Lung microvascular endothelial cell (primary cell): ENCODE results near the gene KLHL17. TPM values are rescaled to one million over a fixed set of nuclear protein-coding genes. Genes with fewer than 3 reads are reported as not detected.

Experiments
- DNase-seq, 2 donors: peaks; one replicate each; pipeline versions ENCODE4 v3.0.0 to v3.0.0-alpha.2; 2010; ENCODE audit warnings: low read depth in 2 of 2
- total RNA-seq: library from RNA; depleted of rRNA; stranded (reverse); fragments of >200 nt; gene quantifications from 2 replicates; pipeline ENCODE4 v1.2.1, GENCODE V29; 2014

KLHL17 gene
- 2.2 and 3.6 TPM in 2 replicates for total RNA-seq

DNA sequence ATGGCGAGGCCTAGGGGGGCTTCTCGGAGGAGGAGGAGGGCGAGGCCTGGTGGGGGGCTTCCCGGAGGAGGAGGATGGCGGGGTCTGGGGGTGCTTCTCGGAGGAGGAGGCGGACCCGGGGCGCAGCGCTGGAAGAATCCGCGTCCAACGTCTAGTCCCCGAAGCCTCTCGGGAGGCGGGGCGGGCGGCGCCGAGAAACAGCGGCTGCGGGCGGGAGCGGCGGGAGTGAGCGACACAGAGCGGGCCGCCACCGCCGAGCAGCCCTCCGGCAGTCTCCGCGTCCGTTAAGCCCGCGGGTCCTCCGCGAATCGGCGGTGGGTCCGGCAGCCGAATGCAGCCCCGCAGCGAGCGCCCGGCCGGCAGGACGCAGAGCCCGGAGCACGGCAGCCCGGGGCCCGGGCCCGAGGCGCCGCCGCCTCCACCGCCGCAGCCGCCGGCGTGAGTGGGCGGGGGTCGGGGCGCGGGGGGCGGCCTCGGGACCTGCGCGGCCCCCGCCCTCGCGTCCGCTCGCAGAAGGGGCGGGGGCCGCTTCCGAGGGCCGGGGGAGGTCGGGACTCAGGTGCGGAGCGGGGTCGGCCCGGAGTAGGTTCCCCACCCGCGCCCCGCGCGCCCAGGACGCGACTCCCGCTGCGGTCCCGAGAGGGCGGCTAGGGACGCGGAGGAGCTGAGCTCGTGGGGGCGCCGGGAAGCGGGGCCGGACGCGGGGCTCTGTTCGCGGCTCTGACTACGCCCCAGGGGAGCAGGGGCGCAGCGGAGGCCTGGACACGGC is at the start of gene KLHL17:
Gene KLHL17, plus strand, starts transcription at position 222 of the 769 bp plus-strand sequence. Its CDS starts 110 bp downstream, at position 332.
- peak; percentile 65 to 74 for DNase-seq

DNA sequence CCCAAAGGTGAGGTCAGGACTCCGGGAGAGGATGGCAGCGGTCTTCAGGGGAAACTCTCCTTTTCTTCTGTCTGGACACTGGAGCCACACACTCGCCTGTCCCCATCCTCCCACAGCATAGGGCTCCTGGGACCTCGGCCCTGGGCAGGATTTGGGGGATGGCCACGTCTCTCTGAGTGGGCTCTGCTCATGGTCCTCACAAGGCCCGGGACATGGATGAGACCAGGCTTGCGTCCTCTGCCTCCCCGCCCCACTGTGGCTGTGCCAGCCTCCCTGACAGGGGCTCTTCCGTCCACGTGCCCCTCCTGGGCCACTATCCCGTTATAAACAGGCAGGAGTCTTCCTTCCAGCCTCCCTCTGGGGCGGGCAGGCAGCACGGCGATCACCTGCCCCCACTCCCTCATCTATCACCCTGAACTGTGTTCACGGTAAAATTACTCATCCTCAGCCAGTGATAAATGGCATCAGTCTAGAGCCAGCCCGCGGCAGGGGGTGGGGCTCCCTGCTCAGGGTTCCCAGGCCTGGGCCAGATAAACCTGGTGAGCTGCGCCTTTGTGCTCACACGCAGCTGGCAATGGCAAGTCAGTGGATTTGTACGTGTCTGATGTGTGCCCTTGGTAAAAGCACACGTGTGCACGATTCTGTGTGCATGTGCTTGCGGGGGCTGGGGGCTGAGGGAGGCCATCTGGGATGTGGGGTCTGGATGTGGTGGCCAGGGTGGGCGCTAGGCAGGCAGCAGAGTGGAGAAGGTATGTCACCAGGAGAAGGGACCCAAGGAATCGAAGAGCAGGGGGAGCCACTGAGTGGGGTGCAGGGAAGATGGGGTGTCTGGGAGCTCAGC is 49.3 kb upstream of the KLHL17 start:
- no peak for DNase-seq

GRCh38 chr1:911875-912739 is 48.3 kb upstream of the KLHL17 start:
- no peak for DNase-seq

DNA sequence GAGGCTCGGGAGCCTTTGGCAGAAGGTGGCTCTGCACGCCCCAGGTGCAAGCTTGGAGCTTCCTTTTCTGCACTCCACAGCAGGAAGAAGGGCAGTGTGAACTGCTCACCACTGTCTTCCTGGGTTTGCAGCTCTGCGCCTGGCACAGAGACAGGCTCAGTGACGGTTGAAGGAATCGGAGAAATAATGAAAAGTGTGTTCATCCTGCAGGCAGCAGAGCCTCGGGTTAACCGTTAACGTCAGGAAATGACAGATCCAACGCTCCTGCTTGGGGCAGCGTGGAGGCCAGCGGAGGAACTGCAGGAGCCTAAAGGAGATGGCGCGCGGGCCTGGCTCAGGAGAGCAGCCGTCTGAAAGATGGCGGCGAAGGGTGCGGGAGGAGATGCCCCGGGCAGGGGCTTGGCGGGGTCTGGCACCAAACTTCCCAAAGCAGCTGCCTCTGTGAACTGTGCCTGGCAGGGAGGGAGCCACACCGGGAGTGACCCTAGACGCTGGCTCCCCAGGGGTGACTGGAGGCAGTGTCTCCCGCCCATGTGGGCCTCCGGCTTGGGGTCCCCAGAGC is 47.6 kb upstream of the KLHL17 start:
- DNase-seq = no peak

- DNase-seq = no peak
These were observed 46.8 kb upstream of the KLHL17 start for GRCh38 chr1:913491-914130.

DNA sequence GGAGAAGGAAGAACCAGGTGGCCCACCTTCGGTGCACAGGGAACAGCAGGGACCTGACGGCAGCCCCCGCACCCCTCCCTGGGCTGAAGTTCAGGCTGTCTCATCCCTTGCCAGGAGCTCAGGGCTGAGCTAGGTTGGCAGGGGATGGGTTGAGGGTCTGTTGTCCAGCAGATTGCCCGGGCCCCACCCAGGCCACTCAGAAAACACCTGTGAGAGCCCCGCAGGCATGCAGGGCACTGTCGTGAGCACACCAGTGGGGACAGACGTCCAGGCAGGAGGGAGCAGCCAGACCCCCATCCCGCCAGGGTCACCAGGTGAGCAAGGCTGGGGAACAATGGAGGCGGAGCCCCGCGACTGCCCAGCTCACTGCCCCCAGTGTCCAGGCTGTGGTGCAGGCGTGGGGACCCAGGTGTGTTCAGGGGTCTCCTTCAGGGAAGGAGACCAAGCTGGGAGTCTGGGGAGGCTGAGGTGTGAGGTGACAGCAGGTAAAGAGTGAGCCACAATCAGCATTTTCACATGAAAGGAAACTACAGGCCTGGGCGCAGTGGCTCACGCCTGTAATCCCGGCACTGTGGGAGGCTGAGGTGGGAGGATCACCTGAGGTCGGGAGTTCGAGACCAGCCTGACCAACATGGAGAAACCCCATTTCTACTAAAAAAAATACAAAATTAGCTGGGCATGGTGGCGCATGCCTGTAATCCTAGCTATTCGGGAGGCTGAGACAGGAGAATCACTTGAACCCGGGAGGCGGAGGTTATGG is 46.1 kb upstream of the KLHL17 start:
- DNase-seq = no peak

GRCh38 chr1:914891-915280 is 45.5 kb upstream of the KLHL17 start:
- no peak for DNase-seq

DNA sequence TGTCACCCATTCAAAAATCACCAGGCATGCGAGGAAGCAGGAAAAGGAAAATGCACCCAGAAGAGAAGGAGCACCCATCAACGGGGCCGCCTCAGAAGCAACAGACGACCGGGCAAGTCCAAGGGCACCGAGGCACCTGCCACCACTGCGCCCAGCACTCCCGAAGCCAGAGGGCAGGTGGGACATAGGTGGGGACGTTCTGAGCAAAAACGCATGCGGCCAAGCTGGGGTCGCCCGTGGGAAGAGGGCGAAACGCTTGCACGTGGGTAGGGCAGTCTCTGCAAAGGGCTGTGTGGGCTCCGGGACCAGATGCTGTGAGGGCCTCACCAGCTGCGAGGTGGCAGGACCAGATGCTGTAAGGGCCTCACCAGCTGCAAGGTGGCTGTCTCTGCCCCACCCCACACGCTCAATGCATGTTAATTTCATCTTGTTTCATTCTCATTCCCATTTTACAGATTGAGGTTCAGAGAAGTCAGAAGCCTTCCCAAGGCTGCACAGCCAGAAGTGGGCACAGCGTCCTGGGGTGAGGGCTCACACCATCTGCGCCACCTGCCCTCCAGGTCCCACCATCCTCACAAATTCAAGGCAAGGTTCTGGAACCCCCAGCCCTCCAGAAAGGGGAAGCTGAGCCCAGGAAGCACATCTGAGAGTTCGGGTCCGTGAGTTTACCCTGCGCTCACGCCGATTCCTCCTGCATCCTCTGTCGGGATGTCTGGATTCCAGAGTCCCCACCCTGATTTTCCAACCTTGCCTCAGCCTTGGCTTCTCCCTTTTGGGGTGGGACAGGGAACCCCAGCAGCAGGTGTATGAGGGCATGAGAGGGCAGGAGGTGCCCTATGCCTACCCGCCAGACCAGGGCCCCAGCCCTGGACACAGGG is 44.9 kb upstream of the KLHL17 start:
- DNase-seq = no peak

GRCh38 chr1:916173-917075 is 44.0 kb upstream of the KLHL17 start:
- DNase-seq = no peak

- DNase-seq = no peak
These were observed 43.3 kb upstream of the KLHL17 start for GRCh38 chr1:917076-917459.

- no peak for DNase-seq
These were observed 42.8 kb upstream of the KLHL17 start for GRCh38 chr1:917466-918091.

DNA sequence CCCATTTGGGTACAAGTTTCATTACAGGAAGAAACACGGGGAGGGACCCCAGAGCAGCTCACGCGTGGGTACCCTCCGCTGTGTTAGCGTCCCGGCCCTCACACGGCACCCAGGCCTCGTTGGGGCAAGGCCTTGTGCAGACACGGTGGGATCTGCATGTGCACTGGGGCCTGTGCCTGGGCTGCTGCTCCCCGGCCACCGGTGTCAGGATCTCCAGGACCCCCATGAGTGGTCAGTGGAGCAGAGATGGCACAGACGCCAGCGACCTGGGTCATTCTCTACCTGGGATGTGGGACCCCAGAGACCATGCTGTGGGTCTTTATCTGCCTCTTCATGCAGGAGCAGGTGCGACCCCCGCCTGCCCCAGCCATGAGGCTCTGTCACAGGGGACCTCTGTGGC is 42.0 kb upstream of the KLHL17 start:
- no peak for DNase-seq

- no peak for DNase-seq
These were observed 41.5 kb upstream of the KLHL17 start for GRCh38 chr1:918843-919242.

DNA sequence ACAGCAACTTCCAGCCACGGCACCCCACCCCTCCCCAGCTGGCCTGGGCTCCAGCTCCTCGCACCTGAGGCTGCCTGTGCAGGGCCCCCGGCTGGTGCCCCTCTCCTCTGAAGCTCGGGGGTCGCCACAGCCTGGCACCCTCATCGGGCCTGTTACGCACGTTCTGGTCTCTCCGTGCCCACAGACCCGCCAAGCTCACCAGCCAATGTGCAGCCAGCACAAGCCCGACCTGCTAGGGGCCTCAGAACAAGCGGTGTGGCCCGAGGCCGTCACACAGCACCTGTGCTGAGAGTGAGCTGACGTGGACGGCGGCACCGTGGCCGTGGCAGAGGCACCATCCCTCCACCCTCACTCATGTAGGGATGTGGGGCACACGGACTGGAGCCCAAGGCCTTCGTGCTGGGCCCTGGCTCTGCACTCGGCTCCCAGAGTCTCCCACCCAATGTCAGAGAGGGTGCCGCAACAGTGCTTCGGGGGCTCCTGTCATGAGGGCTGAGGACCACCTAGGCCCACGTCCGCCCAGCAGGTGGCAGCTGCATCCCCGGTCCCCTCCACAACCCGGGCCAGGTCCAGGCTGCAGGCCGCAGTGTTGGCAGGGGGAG is 41.0 kb upstream of the KLHL17 start:
- DNase-seq = no peak

GRCh38 chr1:920010-920409 is 40.4 kb upstream of the KLHL17 start:
- DNase-seq = no peak

DNA sequence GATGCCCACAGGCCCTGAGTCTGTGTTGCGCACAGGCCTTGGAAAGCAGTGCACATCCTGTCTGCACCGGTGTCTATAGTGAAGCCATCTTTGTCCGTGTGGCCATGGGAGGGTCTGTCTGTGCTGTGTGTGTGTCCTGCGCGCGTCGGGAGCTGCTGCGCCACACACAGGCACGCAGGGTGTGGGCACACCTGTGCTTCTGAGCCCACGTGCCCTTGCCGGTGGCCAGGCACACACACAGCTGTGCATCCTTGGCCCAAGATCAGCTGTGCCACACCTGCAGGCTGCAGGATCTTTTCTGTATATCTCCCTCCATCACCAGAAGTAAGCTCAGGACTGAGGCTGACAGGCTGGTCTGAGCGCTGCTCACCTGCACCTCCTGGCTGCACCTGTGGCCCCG is 39.9 kb upstream of the KLHL17 start:
- DNase-seq = no peak
